Omental fat pad (tissue), 4 donors: ENCODE results near the gene MAGEB5. TPM values are rescaled to one million over a fixed set of nuclear protein-coding genes. Genes with fewer than 3 reads are reported as not detected.
"Not testable (repeated sequence)": the region's sequence is repeated elsewhere in the genome, so short reads cannot be mapped to it uniquely, and the experiment has no call there.

Source experiments
- ATAC-seq: fragments of 150-250 bp; one replicate; pipeline ENCODE4 v1.9.1; 2016; ENCODE audit warnings: mild to moderate bottlenecking, moderate library complexity; ENCODE audit not compliant: low FRiP score
- DNase-seq: peaks from one replicate; pipeline ENCODE4 v3.0.0-alpha.2; 2019; ENCODE audit warnings: low spot score
- CTCF ChIP-seq, 3 donors: fragments of 450-650 bp; IDR thresholded peaks; one replicate each; pipeline ENCODE4 v1.5.1; 2016 to 2017; ENCODE audit warnings: antibody characterized with exemption in 3 of 3, mild to moderate bottlenecking in 3 of 3, moderate library complexity in 2 of 3
- total RNA-seq, 4 donors: library from RNA; depleted of rRNA; stranded (reverse); fragments of >200 nt; gene quantifications; one replicate each; pipeline ENCODE4 v1.1.0, GENCODE V29; 2016

The MAGEB5 gene
- not detected for total RNA-seq

- ATAC-seq: no peak
- no peak for DNase-seq
- no peak for TF ChIP-seq CTCF (IDR thresholded peaks at IDR 0.05)
Observed at GRCh38 chrX:26215869-26216268, at the start of gene MAGEB5. Gene MAGEB5, plus strand, starts transcription at chrX:26216169. Its CDS starts 1,133 bp downstream, at chrX:26217302.

- DNase-seq: no peak
- no peak for TF ChIP-seq CTCF (IDR thresholded peaks at IDR 0.05)
- ATAC-seq: no peak
Observed at GRCh38 chrX:26192204-26192603, 23.8 kb upstream of the MAGEB5 start, which contains the start of gene MAGEB6. Gene MAGEB6, plus strand, starts transcription at chrX:26192440. Its CDS starts 1,407 bp downstream, at chrX:26193847.

GRCh38 chrX:26203561-26203960 is 12.4 kb upstream of the MAGEB5 start:
- no peak for ATAC-seq
- no peak for TF ChIP-seq CTCF (IDR thresholded peaks at IDR 0.05)
- DNase-seq: no peak

- DNase-seq, ATAC-seq: not testable (repeated sequence)
Observed at GRCh38 chrX:26204717-26205116, 11.3 kb upstream of the MAGEB5 start.

- ATAC-seq (no peak), DNase-seq (no peak)
- TF ChIP-seq CTCF (IDR thresholded peaks at IDR 0.05): no peak
Observed at GRCh38 chrX:26208012-26208411, 8.0 kb upstream of the MAGEB5 start.

GRCh38 chrX:26219351-26219750 is 3.4 kb downstream of the MAGEB5 start:
- DNase-seq (no peak), ATAC-seq (no peak)
- no peak for TF ChIP-seq CTCF (IDR thresholded peaks at IDR 0.05)

- no peak for TF ChIP-seq CTCF (IDR thresholded peaks at IDR 0.05)
- DNase-seq (no peak), ATAC-seq (no peak)
Observed at GRCh38 chrX:26234177-26234576, 18.2 kb downstream of the MAGEB5 start.

- ATAC-seq: no peak
- no peak for TF ChIP-seq CTCF (IDR thresholded peaks at IDR 0.05)
- DNase-seq: no peak
Observed at GRCh38 chrX:26253526-26253925, 37.6 kb downstream of the MAGEB5 start.
